GM19324 (cell line): ENCODE data around the gene CERS5.

Experiments
- ATAC-seq: cut with Tn5 transposase; IDR thresholded peaks from one replicate; pipeline ENCODE4 v1.9.1; 2021; ENCODE audit warnings: mild to moderate bottlenecking, moderate library complexity; ENCODE audit not compliant: unreplicated experiment, low FRiP score

CERS5 gene

GRCh38 chr12:50082644-50083043 lies 84.5 kb downstream of the CERS5 start:
- no peak for ATAC-seq

- ATAC-seq, result no peak
Observed at GRCh38 chr12:50081096-50081808, 85.9 kb downstream of the CERS5 start.

- no peak for ATAC-seq
Observed at GRCh38 chr12:50079771-50080170, 87.4 kb downstream of the CERS5 start.
